LNCaP clone FGC (cell line): ENCODE data around the gene SYNPR.

Experiments
- DNase-seq: peaks from one replicate; pipeline ENCODE4 v3.0.0-alpha.2; 2011; ENCODE audit warnings: low read depth
- H3K4me3 ChIP-seq: 2 replicates; pipeline ENCODE4 v1.5.1; 2011; ENCODE audit warnings: mild to moderate bottlenecking, low read depth, low read length, control low read depth
- CTCF ChIP-seq: IDR thresholded peaks from 2 replicates; pipeline ENCODE4 v1.5.1; 2012; ENCODE audit warnings: mild to moderate bottlenecking; ENCODE audit not compliant: control insufficient read depth, insufficient read depth; ENCODE audit errors: extremely low read depth

The SYNPR gene

GRCh38 chr3:63528325-63529000 is 250.4 kb downstream of the SYNPR start:
- no peak for TF ChIP-seq CTCF
- no peak for DNase-seq

GRCh38 chr3:63532521-63532920 is 254.4 kb downstream of the SYNPR start:
- TF ChIP-seq CTCF = no peak
- H3K4me3 ChIP-seq = no peak overlapping the region
- no peak for DNase-seq

More at GRCh38 chr3:63528325-63529000, 250.4 kb downstream of the SYNPR start:
- no peak overlapping the region for H3K4me3 ChIP-seq

GRCh38 chr3:63538919-63539318 is 260.8 kb downstream of the SYNPR start:
- DNase-seq = no peak
- no peak for TF ChIP-seq CTCF
- H3K4me3 ChIP-seq = no peak overlapping the region

GRCh38 chr3:63555767-63556166 is 277.7 kb downstream of the SYNPR start:
- TF ChIP-seq CTCF = no peak
- no peak overlapping the region for H3K4me3 ChIP-seq
- no peak for DNase-seq

GRCh38 chr3:63556401-63556800 is 278.3 kb downstream of the SYNPR start:
- H3K4me3 ChIP-seq = no peak overlapping the region
- no peak for TF ChIP-seq CTCF

GRCh38 chr3:63557912-63558311 is 279.8 kb downstream of the SYNPR start:
- DNase-seq = no peak
- no peak for TF ChIP-seq CTCF
- no peak overlapping the region for H3K4me3 ChIP-seq

More at GRCh38 chr3:63556401-63556800, 278.3 kb downstream of the SYNPR start:
- no peak for DNase-seq

- H3K4me3 ChIP-seq = no peak overlapping the region
- no peak for TF ChIP-seq CTCF
- DNase-seq = no peak
These were observed 281.8 kb downstream of the SYNPR start for GRCh38 chr3:63559884-63560283.
